Measurements from ENCODE around the gene NLRP3. TPM values are rescaled to one million over a fixed set of nuclear protein-coding genes. Genes with fewer than 3 reads are reported as not detected.
"Not testable (repeated sequence)": the region's sequence is repeated elsewhere in the genome, so short reads cannot be mapped to it uniquely, and the experiment has no call there.

NLRP3 gene
- total RNA-seq, 8 experiments from 2014 or later, result 0.20 to 0.81 (median 0.41) TPM; not detected in 2

DNA sequence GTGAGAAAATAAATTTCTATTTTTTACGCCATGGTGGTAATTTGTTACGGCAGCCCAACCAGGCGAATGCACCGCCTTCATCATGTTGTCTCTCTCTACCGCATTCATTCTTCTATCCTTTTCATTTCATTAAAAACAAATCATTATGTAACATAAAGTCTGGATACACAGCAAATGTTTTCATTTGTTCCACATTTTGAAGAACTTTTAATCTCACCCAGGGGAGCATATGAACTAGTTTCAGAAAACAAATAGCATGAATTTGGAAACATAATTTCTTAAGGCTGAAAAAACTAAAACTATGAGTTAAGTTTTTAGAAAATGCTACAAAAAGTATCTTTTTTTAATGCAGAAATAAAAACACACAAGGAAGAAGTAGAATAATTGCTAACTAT lies 53.2 kb downstream of the NLRP3 start:
- ATAC-seq (replicated peaks in 6 of 8), result no peak
- WGBS, 10 experiments, result 5 to 97% (median 90%) methylated on average over 4 to 5 of the region's 5 CpGs; no CpG with 5 or more reads in 1 of the 10 experiments
- in situ Hi-C loops (cut with MboI; ENCODE audit: low pct_unique_long_range_greater_than_20kb in 2 of 9, low sequenced_read_pairs in 9 of 9, unreplicated experiment in 9 of 9), result no loop called here
- no peak overlapping the region for H3K27ac ChIP-seq
- no peak overlapping the region for H3K4me3 ChIP-seq
- no peaks in the 10 kb centered on the region for H3K4me1 ChIP-seq (replicated peaks in 1 of 2)

DNA sequence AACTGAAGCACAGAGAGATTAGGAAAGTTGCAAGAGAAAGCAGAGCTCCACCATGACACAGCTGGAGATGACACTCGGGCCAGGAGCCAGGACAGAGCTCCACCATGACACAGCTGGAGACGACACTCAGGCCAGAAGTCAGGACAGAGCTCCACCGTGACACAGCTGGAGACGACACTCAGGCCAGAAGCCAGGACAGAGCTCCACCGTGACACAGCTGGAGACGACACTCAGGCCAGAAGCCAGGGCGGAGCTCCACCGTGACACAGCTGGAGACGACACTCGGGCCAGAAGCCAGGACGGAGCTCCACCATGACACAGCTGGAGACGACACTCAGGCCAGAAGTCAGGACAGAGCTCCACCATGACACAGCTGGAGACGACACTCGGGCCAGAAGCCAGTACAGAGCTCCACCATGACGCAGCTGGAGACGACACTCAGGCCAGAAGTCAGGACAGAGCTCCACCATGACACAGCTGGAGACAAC lies 55.0 kb downstream of the NLRP3 start:
- H3K4me1 ChIP-seq (replicated peaks in 1 of 2); in situ Hi-C loops (cut with MboI; ENCODE audit: low pct_unique_long_range_greater_than_20kb in 2 of 9, low sequenced_read_pairs in 9 of 9, unreplicated experiment in 9 of 9); ATAC-seq (replicated peaks in 6 of 8); H3K4me3 ChIP-seq; H3K27ac ChIP-seq: not testable (repeated sequence)
- 67 to 80% (median 76%) methylated on average over 1 to 6 of the region's 16 CpGs; no CpG with 5 or more reads in 7 of the 10 experiments for WGBS, 10 experiments

DNA sequence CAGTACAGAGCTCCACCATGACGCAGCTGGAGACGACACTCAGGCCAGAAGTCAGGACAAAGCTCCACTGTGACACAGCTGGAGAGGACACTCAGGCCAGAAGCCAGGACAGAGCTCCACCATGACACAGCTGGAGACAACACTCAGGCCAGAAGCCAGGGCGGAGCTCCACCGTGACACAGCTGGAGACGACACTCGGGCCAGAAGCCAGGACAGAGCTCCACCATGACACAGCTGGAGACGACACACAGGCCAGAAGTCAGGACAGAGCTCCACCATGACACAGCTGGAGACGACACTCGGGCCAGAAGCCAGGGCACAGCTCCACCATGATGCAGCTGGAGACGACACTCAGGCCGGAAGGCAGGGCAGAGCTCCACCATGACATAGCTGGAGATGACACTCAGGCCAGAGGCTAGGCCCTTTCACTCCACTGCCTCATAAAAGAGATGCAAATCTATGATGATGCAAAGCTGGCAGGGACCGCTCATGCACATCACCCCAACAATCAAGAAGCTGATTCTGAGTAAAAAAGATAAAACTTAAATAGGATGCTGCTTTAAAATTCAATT lies 55.6 kb downstream of the NLRP3 start:
- H3K4me1 ChIP-seq (replicated peaks in 1 of 2), result no peaks in the 10 kb centered on the region
- no peak for ATAC-seq (replicated peaks in 6 of 8)
- in situ Hi-C loops (cut with MboI; ENCODE audit: low pct_unique_long_range_greater_than_20kb in 2 of 9, low sequenced_read_pairs in 9 of 9, unreplicated experiment in 9 of 9), result no loop called here
- H3K27ac ChIP-seq, result no peak overlapping the region
- WGBS, 10 experiments, result 8 to 100% (median 45%) methylated on average over 1 to 5 of the region's 12 CpGs; no CpG with 5 or more reads in 4 of the 10 experiments
- H3K4me3 ChIP-seq, result no peak overlapping the region

DNA sequence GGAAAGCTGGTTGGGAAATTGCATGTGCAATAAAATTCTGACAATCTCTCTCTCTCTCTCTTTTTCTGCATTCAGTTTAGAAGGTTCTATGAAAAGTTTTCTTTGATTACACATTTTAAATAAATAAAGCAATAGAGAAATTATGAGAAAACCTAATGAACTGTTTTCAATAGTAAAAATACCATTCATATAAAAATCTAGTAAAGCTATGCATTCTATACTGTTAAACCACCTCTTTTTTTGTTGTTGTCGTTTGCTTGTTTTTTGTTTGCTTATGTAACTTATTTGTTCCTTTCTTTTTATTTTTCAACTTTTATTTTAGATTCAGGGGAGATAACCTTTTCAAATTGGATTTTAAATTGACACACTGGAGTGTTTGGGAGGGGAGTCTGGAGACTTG lies 56.1 kb downstream of the NLRP3 start:
- Histone ChIP-seq H3K4me1 (replicated peaks in 1 of 2) (no peaks in the 10 kb centered on the region), H3K27ac (no peak overlapping the region), H3K4me3 (no peak overlapping the region)
- no peak for ATAC-seq (replicated peaks in 6 of 8)
- 0 to 100% (median 80%) methylated on average over 1 of the region's 1 CpG for WGBS, 10 experiments
- in situ Hi-C loops (cut with MboI; ENCODE audit: low pct_unique_long_range_greater_than_20kb in 2 of 9, low sequenced_read_pairs in 9 of 9, unreplicated experiment in 9 of 9), result no loop called here

DNA sequence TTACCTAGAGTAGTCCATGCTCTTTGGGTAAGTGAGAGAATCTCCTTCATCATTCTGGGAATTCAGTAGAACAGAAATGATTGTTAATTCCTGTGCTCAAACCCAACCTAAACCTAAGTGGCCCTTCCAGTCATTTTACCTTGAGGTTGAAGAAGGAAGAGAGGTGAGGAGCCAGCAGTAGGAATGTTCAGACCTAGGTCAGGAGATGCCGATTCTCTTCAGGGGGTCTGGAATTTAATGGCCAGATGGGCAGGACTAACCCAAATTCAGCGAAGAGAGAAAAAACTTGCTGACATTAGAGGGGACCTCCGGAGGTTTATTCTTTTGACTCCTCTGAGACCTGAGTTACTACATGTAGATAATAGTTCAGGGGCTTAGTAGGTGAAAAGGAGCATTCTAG lies 58.4 kb downstream of the NLRP3 start:
- Histone ChIP-seq H3K4me1 (replicated peaks in 1 of 2) (no peaks in the 10 kb centered on the region), H3K27ac (no peak overlapping the region), H3K4me3 (no peak overlapping the region)
- 0 to 83% (median 65%) methylated on average over 1 to 3 of the region's 3 CpGs; no CpG with 5 or more reads in 2 of the 10 experiments for WGBS, 10 experiments
- in situ Hi-C loops (cut with MboI; ENCODE audit: low pct_unique_long_range_greater_than_20kb in 2 of 9, low sequenced_read_pairs in 9 of 9, unreplicated experiment in 9 of 9), result no loop called here
- ATAC-seq (replicated peaks in 6 of 8), result no peak

DNA sequence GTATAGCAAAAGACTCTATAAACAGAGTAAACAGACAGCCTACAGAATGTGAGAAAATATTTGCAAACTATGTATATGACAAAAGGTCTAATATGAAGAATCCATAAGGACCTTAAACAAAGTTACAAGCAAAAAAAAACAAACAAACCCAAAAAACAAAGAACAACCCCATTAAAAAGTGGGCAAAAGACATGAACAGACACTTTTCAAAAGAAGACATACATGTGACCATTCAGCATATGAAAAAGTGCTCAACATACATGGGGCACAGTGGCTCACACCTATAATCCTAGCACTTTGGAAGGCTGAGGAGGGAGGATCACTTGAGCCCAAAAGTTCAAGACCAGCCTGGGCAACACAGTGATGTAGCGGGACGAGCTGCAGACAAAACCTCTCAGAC lies 59.8 kb downstream of the NLRP3 start:
- ATAC-seq (replicated peaks in 6 of 8), result no peak
- H3K27ac ChIP-seq, result no peak overlapping the region
- no peaks in the 10 kb centered on the region for H3K4me1 ChIP-seq (replicated peaks in 1 of 2)
- in situ Hi-C loops (cut with MboI; ENCODE audit: low pct_unique_long_range_greater_than_20kb in 2 of 9, low sequenced_read_pairs in 9 of 9, unreplicated experiment in 9 of 9), result loop anchor here in 2 of 9 experiments (25.0 kb wide), 1 partner anchor 88 kb away; no protein-coding TSS in a partner anchor
- no peak overlapping the region for H3K4me3 ChIP-seq
- WGBS, 10 experiments, result 24 to 100% (median 74%) methylated on average over 2 of the region's 2 CpGs; no CpG with 5 or more reads in 4 of the 10 experiments

DNA sequence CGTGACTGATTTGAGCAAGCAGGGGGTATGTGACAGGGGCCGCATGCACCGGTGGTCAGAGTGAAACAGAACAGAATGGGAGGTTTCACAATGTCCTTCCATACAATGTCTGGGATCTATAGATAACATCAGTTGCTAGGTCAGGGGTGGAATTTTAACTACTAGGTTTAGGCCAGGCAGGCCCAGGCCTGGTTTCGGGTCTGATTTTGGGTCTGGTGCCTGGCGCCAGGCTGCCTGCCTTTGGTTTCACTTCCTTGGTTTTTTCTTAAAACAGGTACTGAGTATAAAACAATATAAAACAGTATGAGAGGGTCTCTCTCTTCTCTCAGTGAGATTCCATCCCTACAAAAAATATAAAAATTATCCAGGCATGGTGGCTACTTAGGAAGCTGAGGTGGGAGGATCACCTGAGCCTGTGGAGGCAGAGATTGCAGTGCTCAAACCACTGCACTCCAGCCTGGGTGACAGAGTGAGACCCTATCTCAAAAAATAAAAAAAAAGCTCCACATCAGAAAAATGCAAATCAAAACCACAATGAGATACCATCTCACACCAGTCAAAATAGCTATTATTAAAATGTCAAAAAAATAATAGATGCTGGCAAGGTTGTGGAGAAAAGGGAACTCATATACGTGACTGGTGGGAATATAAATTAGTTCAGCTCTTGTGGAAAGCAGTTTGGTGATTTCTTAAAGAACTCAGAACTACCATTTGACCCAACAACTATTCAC lies 60.5 kb downstream of the NLRP3 start:
- not testable (repeated sequence) for ATAC-seq (replicated peaks in 6 of 8); H3K4me1 ChIP-seq (replicated peaks in 1 of 2); H3K27ac ChIP-seq; H3K4me3 ChIP-seq
- in situ Hi-C loops (cut with MboI; ENCODE audit: low pct_unique_long_range_greater_than_20kb in 2 of 9, low sequenced_read_pairs in 9 of 9, unreplicated experiment in 9 of 9), result loop anchor here in 2 of 9 experiments (25.0 kb wide), 1 partner anchor 89 kb away; no protein-coding TSS in a partner anchor
- 0 to 100% (median 65%) methylated on average over 2 to 6 of the region's 6 CpGs for WGBS, 10 experiments

DNA sequence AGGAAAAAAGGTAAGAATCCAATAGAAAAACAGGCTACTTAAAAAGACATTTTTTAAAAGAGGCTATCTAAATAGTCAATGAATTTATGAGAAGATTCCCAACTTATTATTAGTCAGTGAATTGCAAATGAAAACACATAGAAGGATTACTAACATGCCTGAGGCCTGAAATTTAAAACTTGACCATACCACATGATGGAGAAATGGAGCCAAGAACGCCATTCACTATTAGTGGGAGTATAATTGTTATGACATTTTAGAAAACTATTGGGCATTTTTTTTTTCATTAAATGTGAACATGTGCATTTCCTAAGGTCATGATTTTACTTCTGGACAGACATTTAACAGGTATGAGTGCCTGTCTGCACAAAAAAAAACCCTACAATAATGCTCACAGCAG lies 66.8 kb downstream of the NLRP3 start:
- no peak overlapping the region for H3K27ac ChIP-seq
- H3K4me1 ChIP-seq (replicated peaks in 1 of 2), result no peaks in the 10 kb centered on the region
- WGBS, 10 experiments, result 0 to 100% (median 35%) methylated on average over 1 of the region's 1 CpG; no CpG with 5 or more reads in 2 of the 10 experiments
- in situ Hi-C loops (cut with MboI; ENCODE audit: low pct_unique_long_range_greater_than_20kb in 2 of 9, low sequenced_read_pairs in 9 of 9, unreplicated experiment in 9 of 9), result loop anchor here in 2 of 9 experiments (25.0 kb wide), 1 partner anchor 95 kb away; no protein-coding TSS in a partner anchor
- no peak overlapping the region for H3K4me3 ChIP-seq
- ATAC-seq (replicated peaks in 6 of 8), result peak in 3 of 8 experiments; percentile 61 to 82 (median 76)

DNA sequence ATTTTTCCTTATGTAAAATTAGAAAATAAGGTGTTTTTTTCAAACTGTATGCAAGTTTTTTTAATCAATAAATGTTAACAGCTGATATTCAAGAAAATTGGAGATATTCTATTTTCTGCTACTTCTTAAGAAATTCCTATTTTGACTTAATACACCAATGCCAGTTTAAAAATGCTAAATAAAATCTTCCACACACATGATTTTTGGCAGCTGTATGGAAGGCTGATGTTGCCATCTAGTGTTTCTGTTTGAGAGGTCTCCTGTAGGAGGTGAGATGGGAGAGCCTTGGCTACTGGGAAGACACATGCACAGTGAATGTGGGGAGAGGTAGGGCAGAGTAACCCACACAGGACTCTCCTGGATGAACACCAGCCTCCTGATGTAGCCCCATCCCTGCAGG lies 71.1 kb downstream of the NLRP3 start:
- Histone ChIP-seq H3K4me1 (replicated peaks in 1 of 2) (no peaks in the 10 kb centered on the region), H3K4me3 (no peak overlapping the region), H3K27ac (no peak overlapping the region)
- peak; percentile 60 to 90 (median 74) for ATAC-seq (replicated peaks in 6 of 8)
- in situ Hi-C loops (cut with MboI; ENCODE audit: low pct_unique_long_range_greater_than_20kb in 2 of 9, low sequenced_read_pairs in 9 of 9, unreplicated experiment in 9 of 9), result loop anchor here in 2 of 9 experiments (25.0 kb wide), 1 partner anchor 100 kb away; no protein-coding TSS in a partner anchor

DNA sequence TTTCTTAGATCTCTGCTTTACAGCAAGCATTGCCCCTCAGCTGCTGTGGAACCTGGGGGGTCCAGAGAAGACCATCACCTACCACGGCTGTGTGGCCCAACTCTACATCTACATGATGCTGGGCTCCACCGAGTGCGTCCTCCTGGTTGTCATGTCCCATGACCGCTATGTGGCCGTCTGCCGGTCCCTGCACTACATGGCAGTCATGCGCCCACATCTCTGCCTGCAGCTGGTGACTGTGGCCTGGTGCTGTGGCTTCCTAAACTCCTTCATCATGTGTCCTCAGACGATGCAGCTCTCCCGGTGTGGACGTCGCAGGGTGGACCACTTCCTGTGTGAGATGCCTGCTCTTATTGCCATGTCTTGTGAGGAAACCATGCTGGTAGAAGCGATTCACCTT lies 75.4 kb downstream of the NLRP3 start:
- Histone ChIP-seq H3K27ac (no peak overlapping the region), H3K4me1 (replicated peaks in 1 of 2) (no peaks in the 10 kb centered on the region), H3K4me3 (no peak overlapping the region)
- ATAC-seq (replicated peaks in 6 of 8), result no peak
- WGBS, 10 experiments, result 67 to 95% (median 83%) methylated on average over 2 to 7 of the region's 12 CpGs; no CpG with 5 or more reads in 5 of the 10 experiments
- in situ Hi-C loops (cut with MboI; ENCODE audit: low pct_unique_long_range_greater_than_20kb in 2 of 9, low sequenced_read_pairs in 9 of 9, unreplicated experiment in 9 of 9), result loop anchor here in 2 of 9 experiments (25.0 kb wide), 1 partner anchor 104 kb away; no protein-coding TSS in a partner anchor

DNA sequence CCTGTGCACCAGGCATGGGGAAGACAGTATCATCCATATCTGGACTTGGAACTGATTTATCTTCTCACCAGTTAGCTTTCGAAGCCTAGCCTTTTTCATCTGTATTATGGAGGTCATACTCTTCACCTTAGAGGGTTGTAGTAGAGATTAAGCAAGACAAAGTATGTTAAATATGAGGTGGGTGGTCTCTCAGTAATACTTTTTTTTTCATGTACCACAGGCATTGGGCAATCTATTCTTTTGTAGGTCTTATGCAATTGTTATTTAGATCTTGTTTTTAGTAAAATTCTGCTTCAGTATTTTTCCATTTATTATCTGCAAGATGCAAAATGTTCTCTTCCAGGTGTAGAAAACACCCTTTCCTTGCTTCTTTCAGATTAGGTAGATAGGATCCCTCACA lies 77.1 kb downstream of the NLRP3 start:
- Histone ChIP-seq H3K4me3 (no peak overlapping the region), H3K4me1 (replicated peaks in 1 of 2) (no peaks in the 10 kb centered on the region), H3K27ac (no peak overlapping the region)
- in situ Hi-C loops (cut with MboI; ENCODE audit: low pct_unique_long_range_greater_than_20kb in 2 of 9, low sequenced_read_pairs in 9 of 9, unreplicated experiment in 9 of 9), result loop anchor here in 2 of 9 experiments (25.0 kb wide), 1 partner anchor 106 kb away; no protein-coding TSS in a partner anchor
- WGBS, 10 experiments, result 0 to 83% (median 67%) methylated on average over 1 of the region's 1 CpG; no CpG with 5 or more reads in 5 of the 10 experiments
- no peak for ATAC-seq (replicated peaks in 6 of 8)

DNA sequence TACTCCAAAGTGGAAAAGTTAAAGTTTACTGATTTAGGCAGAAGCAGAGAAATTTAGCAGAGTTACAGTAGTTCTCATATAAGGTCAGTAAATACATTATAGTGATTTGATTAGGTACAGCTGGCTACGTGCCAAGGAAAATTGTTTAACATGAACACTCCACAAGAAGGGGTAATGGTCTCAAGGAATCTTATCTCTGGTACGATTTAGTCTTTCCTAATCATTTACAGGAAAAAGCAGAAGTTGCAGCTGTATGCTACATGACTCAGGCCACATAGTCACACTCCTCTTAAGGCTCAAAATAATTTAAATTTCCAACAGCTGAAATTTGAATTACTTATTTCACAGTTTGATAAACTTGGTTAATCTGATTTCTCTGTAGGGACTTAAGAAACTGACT lies 78.8 kb downstream of the NLRP3 start:
- H3K4me3 ChIP-seq, result no peak overlapping the region
- ATAC-seq (replicated peaks in 6 of 8), result no peak
- no peak overlapping the region for H3K27ac ChIP-seq
- 0 to 80% (median 67%) methylated on average over 1 to 2 of the region's 2 CpGs; no CpG with 5 or more reads in 3 of the 10 experiments for WGBS, 10 experiments
- H3K4me1 ChIP-seq (replicated peaks in 1 of 2), result no peaks in the 10 kb centered on the region
- in situ Hi-C loops (cut with MboI; ENCODE audit: low pct_unique_long_range_greater_than_20kb in 2 of 9, low sequenced_read_pairs in 9 of 9, unreplicated experiment in 9 of 9), result loop anchor here in 2 of 9 experiments (25.0 kb wide), 1 partner anchor 107 kb away; no protein-coding TSS in a partner anchor

DNA sequence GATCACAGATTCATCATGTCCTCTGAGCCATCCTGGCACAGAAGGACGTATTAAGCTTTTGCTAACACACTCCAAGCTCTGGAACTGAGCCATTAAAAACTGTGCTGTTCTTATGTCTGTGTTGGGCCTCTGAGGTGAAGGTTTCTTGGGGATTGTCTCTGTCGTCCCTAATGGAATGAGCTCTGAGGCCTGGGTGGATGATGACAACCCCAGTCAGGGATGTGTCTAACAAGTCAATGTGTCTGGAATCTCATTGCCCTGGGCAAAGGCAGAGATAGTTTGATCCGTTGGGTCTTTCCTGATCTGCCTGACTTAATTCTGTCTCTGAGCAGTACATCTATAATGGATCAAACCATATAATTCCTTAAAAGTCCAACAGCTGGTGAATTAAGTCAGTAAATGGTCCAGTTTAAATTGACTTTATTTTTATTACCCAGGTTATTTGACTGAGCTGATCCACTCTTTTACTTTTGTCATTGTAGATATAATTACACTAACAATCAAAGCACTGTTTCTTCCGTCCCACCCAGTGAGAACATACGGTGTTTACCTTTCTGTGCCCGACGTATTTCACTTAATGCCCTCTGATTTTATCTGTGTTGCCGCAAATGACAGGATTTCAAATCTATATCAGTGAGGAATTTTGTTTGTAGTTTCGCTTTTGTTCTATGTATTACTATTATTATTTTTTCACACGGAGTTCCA lies 80.8 kb downstream of the NLRP3 start:
- H3K4me1 ChIP-seq (replicated peaks in 1 of 2), result no peaks in the 10 kb centered on the region
- no peak for ATAC-seq (replicated peaks in 6 of 8)
- 17 to 94% (median 82%) methylated on average over 3 to 10 of the region's 10 CpGs for WGBS, 10 experiments
- H3K27ac ChIP-seq, result no peak overlapping the region
- in situ Hi-C loops (cut with MboI; ENCODE audit: low pct_unique_long_range_greater_than_20kb in 2 of 9, low sequenced_read_pairs in 9 of 9, unreplicated experiment in 9 of 9), result loop anchor here in 2 of 9 experiments (25.0 kb wide), 1 partner anchor 109 kb away; no protein-coding TSS in a partner anchor
- H3K4me3 ChIP-seq, result no peak overlapping the region
